ENCODE results near the gene PRDM16.
"Not testable (repeated sequence)": the region's sequence is repeated elsewhere in the genome, so short reads cannot be mapped to it uniquely, and the experiment has no call there.

Gene PRDM16

DNA sequence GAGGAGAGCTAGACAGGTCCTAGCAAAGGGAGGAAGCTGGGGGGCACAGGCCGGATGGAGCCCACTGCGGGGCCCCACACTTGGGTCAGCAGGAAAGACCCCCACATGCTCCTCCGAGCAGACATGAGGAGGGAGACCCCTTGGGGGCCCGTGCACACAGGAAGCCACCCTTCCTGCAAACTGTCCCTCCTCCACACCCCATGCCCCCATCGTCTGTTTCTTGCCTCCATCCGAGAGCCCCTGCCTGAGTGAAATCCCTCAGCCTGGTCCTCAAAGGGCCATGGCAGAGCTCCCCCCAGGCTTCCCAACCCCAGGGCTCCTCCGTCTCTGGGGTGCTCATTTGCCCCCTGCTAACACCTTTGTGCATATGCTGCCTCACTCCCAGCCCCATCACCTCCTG, 168.0 kb downstream of the PRDM16 start:
- DNase-seq, result no peak

- no peak for DNase-seq
Observed at GRCh38 chr1:3237570-3237969, 168.6 kb downstream of the PRDM16 start.

- DNase-seq, result no peak
Observed at GRCh38 chr1:3237994-3238702, 169.1 kb downstream of the PRDM16 start.

DNA sequence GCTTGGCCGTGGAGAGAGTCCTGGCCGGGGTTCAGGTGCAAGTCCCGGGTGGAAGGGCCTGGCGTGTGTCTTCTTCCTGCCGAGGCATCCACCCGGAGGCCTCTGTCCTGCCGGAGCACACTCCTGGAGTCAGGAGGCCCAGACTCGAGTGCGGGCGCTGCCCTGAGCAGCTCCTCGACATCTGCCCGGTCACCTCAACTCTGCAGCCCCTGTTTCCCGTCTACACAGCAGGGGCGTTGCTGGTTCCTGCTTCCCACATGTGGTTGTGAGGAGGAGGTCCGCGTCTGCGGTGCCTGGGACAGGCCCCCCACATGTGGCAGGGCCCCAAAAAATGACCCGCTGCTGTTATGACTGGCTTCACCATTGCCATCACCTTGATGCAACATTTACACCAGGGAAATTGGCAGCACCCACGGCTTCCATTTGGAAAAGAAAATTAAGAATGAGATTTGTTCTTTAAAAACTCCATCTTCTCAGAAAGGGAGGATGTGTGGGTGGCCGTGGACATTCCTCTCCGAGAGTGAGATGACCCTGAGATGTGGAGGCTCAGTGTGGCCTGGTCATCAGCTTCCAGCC, 169.8 kb downstream of the PRDM16 start:
- DNase-seq, result no peak

DNA sequence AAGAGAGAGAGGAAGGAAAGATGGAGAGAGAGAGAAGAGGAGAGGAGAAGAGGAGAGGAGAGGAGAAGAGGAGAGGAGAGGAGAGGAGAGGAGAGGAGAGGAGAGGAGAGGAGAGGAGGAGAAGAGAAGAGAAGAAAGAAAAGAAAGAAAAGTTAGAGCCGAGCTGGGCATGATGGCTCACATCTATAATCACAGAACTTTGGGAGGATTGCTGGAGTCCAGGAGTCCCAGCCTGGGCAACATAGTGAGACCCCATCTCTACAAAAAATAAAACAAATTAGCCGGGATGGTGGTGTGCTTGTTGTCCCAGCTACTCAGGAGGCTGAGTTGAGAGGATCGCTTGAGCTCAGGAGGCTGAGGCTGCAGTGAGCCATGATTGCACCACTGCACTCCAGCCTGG, 171.0 kb downstream of the PRDM16 start:
- DNase-seq, result not testable (repeated sequence)

- no peak for DNase-seq
Observed at GRCh38 chr1:3240524-3241235, 171.7 kb downstream of the PRDM16 start.

DNA sequence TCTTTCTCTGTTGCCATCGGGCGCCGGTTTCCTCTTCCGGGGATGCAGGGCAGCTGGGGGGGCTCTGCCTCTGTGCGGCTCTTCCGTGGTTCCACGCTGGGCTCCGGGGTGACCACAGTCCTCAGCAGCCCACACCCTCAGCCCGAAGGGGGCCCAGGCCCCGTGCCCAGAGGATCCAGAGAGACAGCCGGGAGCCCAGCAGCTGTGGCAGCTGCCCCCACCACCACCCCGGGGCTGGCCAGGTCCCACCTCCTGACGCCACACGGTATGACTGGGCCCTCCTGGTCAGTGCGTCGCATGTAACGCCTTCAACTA, 172.2 kb downstream of the PRDM16 start:
- DNase-seq, result no peak

- DNase-seq, result no peak
Observed at GRCh38 chr1:3241673-3242407, 172.8 kb downstream of the PRDM16 start.

GRCh38 chr1:3242408-3243260, 173.6 kb downstream of the PRDM16 start:
- no peak for DNase-seq

DNA sequence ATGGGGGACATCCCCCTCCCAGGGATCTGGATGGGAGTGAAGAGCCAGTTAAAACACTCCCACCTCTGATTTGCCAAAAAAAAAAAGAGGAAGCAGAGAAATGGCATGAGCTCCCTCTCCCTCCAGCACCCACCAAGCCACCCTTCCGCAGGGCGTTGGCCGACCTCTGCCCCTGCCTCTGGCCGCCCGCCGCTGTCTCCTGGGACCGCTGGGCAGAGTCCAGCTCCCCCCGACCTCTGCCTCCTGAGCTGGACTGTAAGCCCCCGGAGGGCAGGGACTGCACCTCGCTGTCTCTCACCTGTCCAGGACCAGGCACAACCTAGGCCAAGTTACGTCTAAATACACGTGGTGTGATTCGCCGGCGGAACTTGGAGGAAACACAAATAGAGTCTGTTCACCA, 174.3 kb downstream of the PRDM16 start:
- DNase-seq, result no peak

DNA sequence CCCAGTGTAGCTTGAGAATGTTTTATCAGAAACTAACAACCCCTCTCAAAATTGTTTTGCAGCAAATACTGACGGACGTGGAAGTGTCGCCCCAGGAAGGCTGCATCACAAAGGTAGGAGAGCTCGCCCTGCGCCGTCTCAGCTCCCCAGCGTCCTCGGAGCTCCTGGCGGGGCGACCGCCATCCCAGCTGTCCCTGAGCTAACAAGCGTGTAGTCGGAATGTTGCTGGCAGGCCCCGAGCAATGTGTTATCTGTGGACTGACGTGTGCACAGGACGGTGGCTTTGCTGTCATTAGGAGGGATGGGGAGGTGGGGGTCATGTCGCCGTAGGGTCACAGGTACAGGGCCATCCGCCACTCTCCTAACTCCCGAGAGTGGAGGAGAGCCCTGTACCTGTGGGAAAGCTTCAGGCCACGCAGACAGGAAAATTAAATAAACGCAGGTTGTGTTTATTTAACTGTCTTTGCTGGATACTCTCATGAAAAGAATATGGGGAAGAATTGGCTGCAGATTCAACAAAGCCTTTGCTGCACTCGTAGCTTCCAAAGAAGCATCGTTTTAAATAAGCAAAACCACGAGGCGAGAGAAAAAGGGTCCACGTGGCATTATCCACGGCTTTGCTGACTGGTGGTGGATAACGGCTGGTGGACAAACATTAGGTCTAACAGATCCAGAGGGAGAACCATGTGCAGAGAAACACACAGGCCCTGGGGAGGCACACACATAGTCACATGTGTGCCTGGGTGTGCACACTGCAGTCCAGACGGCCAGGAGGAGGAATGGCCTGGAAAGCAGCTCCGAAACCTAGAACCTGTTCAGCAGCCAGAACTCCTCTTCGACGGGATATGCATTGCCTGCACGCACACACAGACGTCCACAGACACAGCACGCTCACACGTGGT, 175.3 kb downstream of the PRDM16 start:
- DNase-seq, result no peak

DNA sequence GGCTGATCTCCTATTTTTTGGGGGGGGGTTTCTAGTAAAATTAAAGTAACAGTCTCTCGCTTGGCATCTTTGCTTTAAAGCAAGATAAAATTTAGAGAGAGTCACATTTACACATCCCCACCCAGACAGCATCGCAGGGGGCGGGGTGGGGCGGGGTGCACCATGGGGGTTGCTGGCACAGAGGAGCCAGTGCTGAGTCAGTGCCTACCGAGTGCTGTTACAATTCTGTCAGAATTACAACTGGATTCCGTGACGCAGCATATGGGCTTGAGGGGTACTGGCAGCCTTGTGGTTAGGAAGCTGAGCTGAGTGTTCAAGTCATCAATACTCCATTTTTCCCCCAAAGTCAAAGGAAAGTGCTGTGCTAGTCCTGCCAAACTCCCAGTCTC, 175.9 kb downstream of the PRDM16 start:
- no peak for DNase-seq

GRCh38 chr1:3245344-3245743, 176.3 kb downstream of the PRDM16 start:
- DNase-seq, result no peak

- no peak for DNase-seq
Observed at GRCh38 chr1:3245768-3246167, 176.8 kb downstream of the PRDM16 start.

- no peak for DNase-seq
Observed at GRCh38 chr1:3246251-3246650, 177.2 kb downstream of the PRDM16 start.

- DNase-seq, result no peak
Observed at GRCh38 chr1:3247521-3248121, 178.6 kb downstream of the PRDM16 start.

DNA sequence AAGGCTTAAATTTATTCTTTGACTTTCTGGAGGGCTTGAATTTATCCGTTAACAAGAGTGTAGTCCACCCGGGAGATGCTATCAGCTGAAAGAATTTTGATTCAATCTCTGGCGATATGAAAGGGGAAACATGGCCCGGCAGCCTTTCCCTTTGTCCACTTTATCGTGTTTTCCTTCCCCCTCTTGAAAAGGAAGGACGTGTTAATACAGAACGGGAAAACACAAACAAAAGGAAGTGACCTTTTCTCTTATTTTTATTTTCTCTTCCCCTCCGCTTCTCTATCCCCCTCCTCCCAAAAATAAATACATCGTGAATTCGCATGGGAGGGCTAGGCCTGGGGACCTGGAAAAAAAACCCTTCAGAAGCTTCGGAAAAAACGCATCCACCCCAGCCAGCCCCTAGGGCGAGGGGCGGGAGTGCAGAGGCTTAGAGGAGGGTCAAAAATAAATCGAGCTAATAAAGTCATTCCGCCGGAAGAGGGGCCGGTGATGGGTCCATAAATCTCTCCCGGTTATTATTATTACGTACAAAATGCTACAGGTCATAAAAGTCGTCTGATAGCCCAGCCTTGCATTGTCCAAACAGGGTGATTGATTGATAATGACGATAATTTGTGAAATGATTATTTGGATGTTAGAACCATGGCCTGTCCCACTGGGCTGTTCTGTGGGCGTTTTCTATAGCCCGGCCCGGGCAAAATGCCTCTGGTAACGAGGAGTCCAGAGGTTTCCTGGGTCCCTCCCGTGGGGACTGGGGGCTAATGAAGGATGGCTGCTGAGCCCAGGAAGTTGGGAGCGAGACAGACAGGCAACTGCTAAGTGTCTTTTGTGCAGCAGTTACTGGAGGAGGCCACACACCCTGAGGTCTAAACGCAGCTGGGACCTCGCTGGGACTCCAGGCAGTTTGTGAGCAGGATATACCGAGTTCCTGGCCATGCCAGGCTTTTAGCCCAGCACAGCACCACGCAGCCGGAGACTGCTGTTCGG, 179.4 kb downstream of the PRDM16 start:
- DNase-seq, result no peak

- no peak for DNase-seq
Observed at GRCh38 chr1:3249231-3249630, 180.2 kb downstream of the PRDM16 start.

GRCh38 chr1:3249631-3250501, 180.9 kb downstream of the PRDM16 start:
- DNase-seq, result no peak
